K562 (cell line): ENCODE results near the gene SMIM45.

Experiments
- ATAC-seq: fragments of 200-7000 bp; cut with Tn5 transposase; 3 replicates; pipeline ENCODE4 v1.9.1; 2020; ENCODE audit warnings: moderate library complexity
- BruUV-seq: library from RNA; stranded (reverse); fragments of 400-500 nt; replicated peaks from 2 replicates; lab custom pipeline; 2021; lab: Mats Ljungman, UMichigan
- CTCF ChIA-PET: fragments of 300-600 bp; formaldehyde crosslinking; extraction: SDS; loops from one replicate; lab custom pipeline; 2021; ENCODE audit warnings: low intra/inter-chr PET ratio; lab: Yijun Ruan, JAX
- POLR2A ChIA-PET: fragments of 300-600, 350-650 bp; sonication (Branson Sonifier 250); formaldehyde crosslinking; extraction: SDS; loops from one replicate; lab custom pipeline; 2021; ENCODE audit warnings: antibody characterized with exemption, inconsistent platforms; lab: Yijun Ruan, JAX
- DNase-seq, 4 experiments: peaks; one replicate each; pipeline versions ENCODE4 v3.0.0 to v3.0.0-alpha.2; 2011 to 2018; ENCODE audit warnings: low spot score in 3 of 4, mixed read lengths in 3 of 4; ENCODE audit errors: extremely low read depth in 1 of 4
- FAIRE-seq: peaks from 2 replicates; lab custom pipeline; 2011; peaks lifted over from hg19 to GRCh38; lab: Jason Lieb, UNC
- H2AFZ ChIP-seq: 2 replicates; pipeline ENCODE4 v1.6.0; 2011; ENCODE audit warnings: low read depth, low read length, control low read depth, inconsistent platforms
- H3K27ac ChIP-seq: fragments of 200-600 bp; 3 replicates; pipeline ENCODE4 v1.8.0; 2011; ENCODE audit warnings: low read depth, mild to moderate bottlenecking, control low read depth, inconsistent platforms, low read length, moderate library complexity, mixed read lengths; ENCODE audit errors: extremely low read depth
- H3K27me3 ChIP-seq, 2 experiments: fragments of 300-600 bp in 1 of 2; 2 replicates in 1 of 2; 3 replicates in 1 of 2; pipeline versions ENCODE4 v1.6.0 to v1.8.0; 2011; ENCODE audit warnings: inconsistent platforms in 2 of 2, low read length in 2 of 2, mild to moderate bottlenecking in 1 of 2, mixed read lengths in 1 of 2, moderate library complexity in 1 of 2; ENCODE audit not compliant: control insufficient read depth in 2 of 2, insufficient read depth in 2 of 2
- H3K36me3 ChIP-seq: fragments of 300-600 bp; 3 replicates; pipeline ENCODE4 v1.8.0; 2011; ENCODE audit warnings: mild to moderate bottlenecking, low read length, inconsistent platforms; ENCODE audit not compliant: control insufficient read depth, insufficient read depth
- H3K4me1 ChIP-seq, 2 experiments: fragments of 200-600 bp in 1 of 2; replicated peaks in 1 of 2; 2 replicates in 1 of 2; 3 replicates in 1 of 2; pipeline versions ENCODE4 v1.5.1 to v1.8.0; 2011; ENCODE audit warnings: inconsistent platforms in 2 of 2, low read length in 2 of 2, mild to moderate bottlenecking in 1 of 2, mixed read lengths in 1 of 2, moderate library complexity in 1 of 2; ENCODE audit not compliant: control insufficient read depth in 2 of 2, insufficient read depth in 2 of 2
- H3K4me2 ChIP-seq: 2 replicates; pipeline ENCODE4 v1.6.1; 2011; ENCODE audit warnings: low read length, control low read depth, inconsistent platforms, mixed read lengths; ENCODE audit not compliant: insufficient read depth
- H3K4me3 ChIP-seq: fragments of 200-600 bp; sonication (generic), shearing (Covaris generic); 2 replicates; pipeline ENCODE4 v1.5.1; 2016; ENCODE audit warnings: control low read depth, inconsistent platforms
- H3K79me2 ChIP-seq: fragments of 200-600 bp; 3 replicates; pipeline ENCODE4 v1.8.0; 2011; ENCODE audit warnings: low read length, inconsistent platforms; ENCODE audit not compliant: control insufficient read depth, insufficient read depth
- H3K9ac ChIP-seq, 2 experiments: 2 replicates each; pipeline versions ENCODE4 v1.6.0 to v1.6.1; 2011; ENCODE audit warnings: low read depth in 2 of 2, low read length in 2 of 2, control low read depth in 1 of 2, inconsistent platforms in 1 of 2, mild to moderate bottlenecking in 1 of 2, mixed read lengths in 1 of 2; ENCODE audit not compliant: insufficient read depth in 1 of 2
- H3K9me1 ChIP-seq: one replicate; pipeline ENCODE4 v1.6.0; 2011; ENCODE audit warnings: inconsistent platforms, mild to moderate bottlenecking, low read length, moderate library complexity; ENCODE audit not compliant: control insufficient read depth, insufficient read depth
- H3K9me3 ChIP-seq: replicated peaks from 2 replicates; pipeline ENCODE4 v1.5.1; 2011; ENCODE audit warnings: low read depth, low read length, inconsistent platforms; ENCODE audit not compliant: control insufficient read depth, insufficient read depth
- H4K20me1 ChIP-seq: replicated peaks from 2 replicates; pipeline ENCODE4 v1.6.1; 2011; ENCODE audit warnings: low read length, inconsistent platforms, mixed read lengths; ENCODE audit not compliant: control insufficient read depth, insufficient read depth
- E4F1 ChIP-seq: fragments of 250-450 bp; sonication (Bioruptor Pico); IDR thresholded peaks from 2 replicates; pipeline ENCODE4 v1.5.0; 2021; ENCODE audit warnings: mild to moderate bottlenecking, borderline replicate concordance
- FUS ChIP-seq: fragments of 200-400 bp; formaldehyde crosslinking; optimal IDR thresholded peaks from 2 replicates; pipeline ENCODE3; 2017; ENCODE audit warnings: low read depth, low read length
- HDAC8 ChIP-seq: fragments of 450-650 bp; IDR thresholded peaks from 2 replicates; pipeline ENCODE4 v1.6.1; 2016; ENCODE audit warnings: mild to moderate bottlenecking, missing genetic modification characterization, moderate library complexity, missing compliant biosample characterization
- HMGN3 ChIP-seq: IDR thresholded peaks from 2 replicates; pipeline ENCODE4 v1.6.1; 2011; ENCODE audit warnings: borderline replicate concordance, low read depth, mild to moderate bottlenecking, mixed read lengths, low read length; ENCODE audit not compliant: insufficient read length; ENCODE audit errors: extremely low read depth
- IFI16 ChIP-seq: fragments of 250-450 bp; sonication (Bioruptor Pico); IDR thresholded peaks from 2 replicates; pipeline ENCODE4 v2.1.2; 2022; ENCODE audit warnings: mild to moderate bottlenecking, inconsistent platforms
- LCOR ChIP-seq: sonication (generic); formaldehyde crosslinking; IDR thresholded peaks from 2 replicates; pipeline ENCODE4 v1.8.0; 2022; ENCODE audit warnings: mild to moderate bottlenecking, missing genetic modification reagents
- NELFE ChIP-seq: IDR thresholded peaks from 2 replicates; pipeline ENCODE4 v1.6.1; 2011; ENCODE audit warnings: mild to moderate bottlenecking; ENCODE audit not compliant: insufficient read depth, insufficient read length
- POLR2AphosphoS2 ChIP-seq: IDR thresholded peaks from 2 replicates; pipeline ENCODE4 v1.6.1; 2012; ENCODE audit warnings: low read length, improper control_type of control experiment
- RNF219 ChIP-seq: fragments of 250-450 bp; sonication (Bioruptor Pico); IDR thresholded peaks from 2 replicates; pipeline ENCODE4 v1.5.0; 2022; ENCODE audit warnings: mild to moderate bottlenecking
- SUPT5H ChIP-seq: fragments of 450-650 bp; IDR thresholded peaks from 2 replicates; pipeline ENCODE4 v1.6.1; 2016
- ZFP30 ChIP-seq: fragments of 250-450 bp; sonication (Bioruptor Pico); IDR thresholded peaks from 2 replicates; pipeline ENCODE4 v1.8.0; 2022; ENCODE audit warnings: moderate library complexity, mild to moderate bottlenecking, inconsistent platforms, borderline replicate concordance
- ZNF740 ChIP-seq, 3 experiments: fragments of 200-800 bp in 1 of 3; sonication (Bioruptor generic) in 1 of 3; sonication (generic) in 1 of 3; formaldehyde crosslinking in 1 of 3; IDR thresholded peaks; 2 replicates each; pipeline versions ENCODE4 v1.6.1 to v1.8.0; 2016 to 2022; ENCODE audit warnings: mild to moderate bottlenecking in 2 of 3, missing compliant biosample characterization in 2 of 3, missing genetic modification characterization in 2 of 3, missing genetic modification reagents in 1 of 3
- ZNF766 ChIP-seq: fragments of 200-800 bp; sonication (Bioruptor generic); conservative IDR thresholded peaks from 2 replicates; pipeline ENCODE4 v1.6.1; 2016; ENCODE audit warnings: missing genetic modification characterization, missing compliant biosample characterization
- ZNF830 ChIP-seq: fragments of 250-450 bp; sonication (Bioruptor Pico); IDR thresholded peaks from 2 replicates; pipeline ENCODE4 v1.5.0; 2021; ENCODE audit warnings: mild to moderate bottlenecking
- WGBS: fragments of 100-300 bp; shearing (Covaris generic); methylation state at CpG from one replicate; pipeline ENCODE4 v1.1.6; 2016; ENCODE audit warnings: low coverage, mixed read lengths; ENCODE audit not compliant: insufficient coverage; ENCODE audit errors: missing lambda C conversion rate; 5-methylcytosine and 5-hydroxymethylcytosine counted together
- in situ Hi-C: fragments of 300-500 bp; cut with MboI; formaldehyde crosslinking; loops from 4 replicates; pipeline ENCODE4 v1.15.0; 2018; ENCODE audit warnings: inconsistent platforms, mixed read lengths
- intact Hi-C: fragments of 100-400 bp; cut with micrococcal nuclease; formaldehyde crosslinking; loops from 2 replicates; pipeline ENCODE4 v1.14.2; 2022

The SMIM45 gene

GRCh38 chr22:41907436-41908401 is 44.2 kb upstream of the SMIM45 start:
- in situ Hi-C loops (no loop called here), intact Hi-C loops (no loop called here)
- ChIA-PET POLR2A (interaction anchor here (0.5 to 1.5 kb wide), 6 partner anchors 13 to 315 kb away, joined by 3 to 5 read pairs (median 3); no protein-coding TSS in a partner anchor), CTCF (no interaction called here)
- H3K4me3 ChIP-seq: no peak overlapping the region
- DNase-seq (no peak), FAIRE-seq (no peak), ATAC-seq (peak; percentile 31)
- no peaks in the 10 kb centered on the region for H3K9me3 ChIP-seq
- H3K9ac ChIP-seq: peak overlapping the region in 1 of 2 experiments; percentile 40; a peak in 2 of 4 replicates
- H3K4me2 ChIP-seq: no peak overlapping the region
- H3K79me2 ChIP-seq: no peaks in the 10 kb centered on the region
- H3K4me1 ChIP-seq: peaks cover 0 to 14% of the 10 kb centered on the region in 2 experiments; a peak in 2 of 5 replicates
- WGBS: 66% methylated on average over 6 of the region's 10 CpGs
- peaks cover 40% of the 10 kb centered on the region; the same call in 2 of the 3 replicates for H3K36me3 ChIP-seq
- no peak overlapping the region for H3K27ac ChIP-seq
- BruUV-seq: no TSS peak
- peaks cover 10% of the 10 kb centered on the region; the same call in 1 of the 2 replicates for H4K20me1 ChIP-seq
- no peak overlapping the region for H2AFZ ChIP-seq
- no peaks in the 10 kb centered on the region for H3K9me1 ChIP-seq
- H3K27me3 ChIP-seq: no peaks in the 10 kb centered on the region
- TF ChIP-seq ZNF740 (CRISPR knock-in tag; IDR thresholded peaks at IDR 0.05) (no peak), ZNF740 (tag; IDR thresholded peaks at IDR 0.05) (no peak), HDAC8 (no peak), FUS (no peak), IFI16 (no peak), HMGN3 (peak; percentile 9), ZNF830 (CRISPR knock-in tag) (no peak), LCOR (no peak), NELFE (no peak), ZFP30 (CRISPR knock-in tag) (no peak), E4F1 (CRISPR knock-in tag) (no peak), RNF219 (no peak), ZNF766 (CRISPR knock-in tag) (no peak), SUPT5H (peak; percentile 37; the same call in 1 of the 2 replicates), POLR2AphosphoS2 (peak; percentile 63)
